ENCODE data around the gene JCAD. TPM values are rescaled to one million over a fixed set of nuclear protein-coding genes. Genes with fewer than 3 reads are reported as not detected.

JCAD gene
- total RNA-seq, 4 donors from 2014 or later, result 2.6 to 10.1 (median 6.8) TPM

DNA sequence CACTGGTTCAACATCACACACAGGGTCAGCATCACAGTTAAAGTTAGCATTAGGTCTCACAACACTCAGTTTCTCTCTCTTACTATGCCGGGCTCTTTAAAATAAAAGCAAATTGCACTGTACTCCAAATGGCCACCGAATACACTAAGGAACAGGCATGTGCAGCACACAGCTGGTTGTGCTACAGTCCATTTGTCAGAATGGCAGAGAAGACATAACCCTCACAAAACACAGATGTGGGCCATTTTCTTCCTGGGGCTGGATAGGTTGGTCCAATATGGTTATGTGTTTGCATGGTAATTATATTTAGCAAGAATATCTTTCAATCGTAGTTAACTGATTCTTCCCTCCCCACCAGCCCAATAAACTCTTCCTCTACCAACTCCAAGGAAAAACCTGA is 9.0 kb downstream of the JCAD start:
- no peak for TF ChIP-seq CTCF (IDR thresholded peaks at IDR 0.05)
- no peak for TF ChIP-seq EP300 (IDR thresholded peaks at IDR 0.05)
- TF ChIP-seq POLR2A (IDR thresholded peaks at IDR 0.05), result no peak
- no peak for TF ChIP-seq POLR2AphosphoS5 (IDR thresholded peaks at IDR 0.05)
- WGBS, result 49% methylated on average over 3 of the region's 3 CpGs

DNA sequence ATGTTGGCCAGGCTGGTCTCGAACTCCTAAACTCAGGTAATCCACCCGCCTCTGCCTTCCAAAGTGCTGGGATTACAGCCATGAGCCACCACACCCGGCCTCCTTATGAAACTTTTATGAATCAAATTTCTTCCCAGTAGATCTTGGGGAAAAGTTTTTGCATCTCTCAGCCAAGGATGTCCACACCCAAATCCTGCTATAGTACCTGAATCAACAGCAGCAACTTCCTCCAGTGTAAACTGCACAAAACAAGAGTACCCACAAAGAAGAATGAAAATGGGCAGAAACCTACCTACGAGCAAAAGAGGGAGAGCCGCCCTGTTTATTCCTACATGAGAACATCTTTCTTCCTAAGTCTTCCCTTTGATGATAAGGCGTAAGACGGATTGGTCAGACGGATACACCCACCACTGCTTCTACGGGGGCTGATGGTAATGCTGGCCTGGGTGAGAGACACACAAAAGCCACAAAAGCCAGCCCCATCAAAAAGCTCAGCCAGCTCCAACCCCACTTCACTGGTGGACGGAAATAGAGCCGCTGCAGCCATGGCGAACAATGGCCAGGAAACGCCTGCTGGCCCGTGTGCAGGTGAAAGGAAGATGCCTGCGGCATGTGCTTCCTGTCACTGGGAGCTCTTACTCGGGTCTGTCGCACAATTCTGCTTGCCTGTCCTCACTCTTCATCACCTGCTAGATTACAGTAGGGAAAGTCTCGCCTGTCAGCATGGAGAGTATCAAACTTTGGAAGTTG is 10.4 kb downstream of the JCAD start:
- no peaks in the 10 kb centered on the region for H3K9me3 ChIP-seq
- H3K27ac ChIP-seq, result no peak overlapping the region
- H3K4me3 ChIP-seq, result no peak overlapping the region
- H3K27me3 ChIP-seq, result no peaks in the 10 kb centered on the region
- H3K4me1 ChIP-seq, result no peaks in the 10 kb centered on the region
- peaks cover 10% of the 10 kb centered on the region for H3K36me3 ChIP-seq
- TF ChIP-seq POLR2AphosphoS5 (IDR thresholded peaks at IDR 0.05) (no peak), CTCF (IDR thresholded peaks at IDR 0.05) (no peak), EP300 (IDR thresholded peaks at IDR 0.05) (no peak), POLR2A (IDR thresholded peaks at IDR 0.05) (no peak)
- DNase-seq (ENCODE audit: low spot score in 2 of 2), result no peak
- WGBS, result 71% methylated on average over 18 of the region's 18 CpGs

More for the DNA sequence above, 9.0 kb downstream of the JCAD start:
- H3K9me3 ChIP-seq, result no peaks in the 10 kb centered on the region
- peaks cover 4% of the 10 kb centered on the region for H3K4me1 ChIP-seq
- H3K27me3 ChIP-seq, result no peaks in the 10 kb centered on the region
- peaks cover 9% of the 10 kb centered on the region for H3K36me3 ChIP-seq
- H3K27ac ChIP-seq, result no peak overlapping the region
- no peak overlapping the region for H3K4me3 ChIP-seq
- no peak for DNase-seq (ENCODE audit: low spot score in 2 of 2)

DNA sequence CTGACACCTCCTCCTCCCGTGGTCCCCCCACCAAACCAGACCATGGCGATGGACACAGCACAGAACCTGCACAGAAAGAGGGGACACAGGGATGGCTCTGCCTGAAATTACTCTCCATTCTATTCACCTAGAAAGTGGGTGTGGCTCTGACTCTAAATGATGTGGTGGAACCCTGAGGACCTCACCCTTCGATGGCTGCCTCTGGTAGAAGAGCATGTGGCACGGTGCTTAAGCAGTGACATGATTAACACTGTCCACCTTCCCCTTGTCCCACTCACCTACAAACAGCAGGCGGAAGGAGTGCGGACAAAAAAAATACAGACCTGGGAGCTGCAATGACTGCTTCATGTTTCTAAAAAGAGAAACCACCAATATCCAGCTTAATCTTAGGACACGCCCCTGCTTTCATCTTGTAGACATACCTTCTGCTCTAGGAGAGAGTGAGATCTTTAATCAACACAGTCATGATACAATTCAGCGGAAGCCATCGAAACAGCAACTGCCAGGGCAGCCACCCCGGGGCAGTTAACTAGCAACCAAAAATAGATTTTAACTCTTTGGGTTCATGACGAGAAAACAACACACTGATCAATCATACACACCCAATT is 11.4 kb downstream of the JCAD start:
- no peak for DNase-seq (ENCODE audit: low spot score in 2 of 2)
- Histone ChIP-seq H3K36me3 (peaks cover 10% of the 10 kb centered on the region), H3K27ac (no peak overlapping the region), H3K27me3 (no peaks in the 10 kb centered on the region), H3K9me3 (no peaks in the 10 kb centered on the region), H3K4me1 (no peaks in the 10 kb centered on the region), H3K4me3 (no peak overlapping the region)
- TF ChIP-seq CTCF (IDR thresholded peaks at IDR 0.05) (no peak), POLR2A (IDR thresholded peaks at IDR 0.05) (no peak), POLR2AphosphoS5 (IDR thresholded peaks at IDR 0.05) (no peak), EP300 (IDR thresholded peaks at IDR 0.05) (no peak)
- 56% methylated on average over 11 of the region's 11 CpGs for WGBS

GRCh38 chr10:30047430-30047829 is 12.0 kb downstream of the JCAD start:
- Histone ChIP-seq H3K27me3 (no peaks in the 10 kb centered on the region), H3K4me3 (no peak overlapping the region), H3K9me3 (no peaks in the 10 kb centered on the region), H3K36me3 (peaks cover 10% of the 10 kb centered on the region), H3K4me1 (no peaks in the 10 kb centered on the region), H3K27ac (no peak overlapping the region)
- no peak for TF ChIP-seq CTCF (IDR thresholded peaks at IDR 0.05)
- no peak for TF ChIP-seq POLR2A (IDR thresholded peaks at IDR 0.05)
- TF ChIP-seq POLR2AphosphoS5 (IDR thresholded peaks at IDR 0.05), result no peak
- DNase-seq (ENCODE audit: low spot score in 2 of 2), result no peak
- WGBS, result 95% methylated on average over 21 of the region's 21 CpGs

DNA sequence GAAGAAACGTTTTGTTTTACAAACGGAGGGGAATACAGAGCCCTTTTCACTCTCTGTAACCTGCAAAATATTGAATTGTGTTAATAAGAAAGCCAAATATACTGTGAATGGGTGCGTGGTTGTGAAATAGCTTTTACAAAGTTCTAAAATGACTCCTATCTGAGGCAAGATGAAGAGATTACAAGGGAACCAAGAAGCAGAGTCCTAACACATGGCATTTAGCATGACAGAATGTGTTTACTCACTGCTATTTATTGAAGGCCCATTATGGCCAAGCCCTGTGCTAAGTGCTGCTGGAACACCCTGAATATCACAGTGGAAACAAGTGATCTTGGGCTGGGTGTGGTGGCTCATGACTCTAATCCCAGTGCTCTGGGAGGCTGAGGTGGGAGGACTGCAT is 12.9 kb downstream of the JCAD start:
- Histone ChIP-seq H3K27ac (no peak overlapping the region), H3K36me3 (peaks cover 10% of the 10 kb centered on the region), H3K4me1 (no peaks in the 10 kb centered on the region), H3K4me3 (no peak overlapping the region), H3K9me3 (no peaks in the 10 kb centered on the region), H3K27me3 (no peaks in the 10 kb centered on the region)
- no peak for DNase-seq (ENCODE audit: low spot score in 2 of 2)
- TF ChIP-seq EP300 (IDR thresholded peaks at IDR 0.05), result no peak
- no peak for TF ChIP-seq POLR2AphosphoS5 (IDR thresholded peaks at IDR 0.05)
- no peak for TF ChIP-seq POLR2A (IDR thresholded peaks at IDR 0.05)
- no peak for TF ChIP-seq CTCF (IDR thresholded peaks at IDR 0.05)
- 85% methylated on average over 3 of the region's 3 CpGs for WGBS

Data from suprapubic skin (tissue), 4 donors.